Left lung (tissue), 10 donors: Measurements from ENCODE around the gene BANF1. TPM values are rescaled to one million over a fixed set of nuclear protein-coding genes. Genes with fewer than 3 reads are reported as not detected.

Source experiments
- ATAC-seq: fragments of 200-7000 bp; cut with Tn5 transposase; one replicate; pipeline ENCODE4 v1.9.1; 2020; ENCODE audit warnings: moderate library complexity
- DNase-seq, 4 donors: peaks; one replicate each; pipeline ENCODE4 v3.0.0-alpha.2; 2013 to 2020
- H3K27ac ChIP-seq, 2 donors: fragments of 200-600 bp; sonication (generic) in 1 of 2; one replicate each; pipeline versions ENCODE4 v1.5.0 to v1.8.0; 2020 to 2021
- H3K27me3 ChIP-seq, 2 donors: fragments of 200-600 bp; sonication (generic) in 1 of 2; one replicate each; pipeline versions ENCODE4 v1.5.0 to v1.8.0; 2020 to 2021
- H3K36me3 ChIP-seq, 2 donors: fragments of 200-600 bp; sonication (generic) in 1 of 2; one replicate each; pipeline versions ENCODE4 v1.5.0 to v1.8.0; 2020 to 2021
- H3K4me1 ChIP-seq, 2 donors: fragments of 200-600 bp; one replicate each; pipeline ENCODE4 v1.8.0; 2021
- H3K4me3 ChIP-seq, 2 donors: fragments of 200-600 bp; sonication (generic) in 1 of 2; one replicate each; pipeline versions ENCODE4 v1.5.0 to v1.8.0; 2020 to 2021; ENCODE audit warnings: mild to moderate bottlenecking in 1 of 2
- H3K9me3 ChIP-seq, 2 donors: fragments of 200-600 bp; sonication (generic) in 1 of 2; one replicate each; pipeline versions ENCODE4 v1.5.0 to v1.8.0; 2020 to 2021
- intact Hi-C, 2 donors: fragments of 100-400 bp; cut with DNase I; formaldehyde crosslinking; loops; one replicate each; pipeline versions ENCODE4 v1.11.2 to v1.14.2; 2022
- polyA plus RNA-seq, 6 donors: library from polyadenylated mRNA; unstranded; fragments of 120-200 nt; gene quantifications; one replicate each; pipeline ENCODE4 v1.2.1, GENCODE V29; 2013; ENCODE audit not compliant: insufficient read length in 6 of 6
- total RNA-seq, 2 donors: library from RNA; stranded (reverse); fragmentation: NEBNext Ultra II Directional; extraction: Animal tissue kit (Norgen Biotek cat#: 25700); gene quantifications; one replicate each; pipeline ENCODE4 v1.2.1, GENCODE V29; 2021
- TF ChIP-seq, protein P1 (sequence below), 2 donors: fragments of 200-600 bp; sonication (generic) in 1 of 2; IDR thresholded peaks; one replicate each; pipeline versions ENCODE4 v1.5.0 to v1.8.0; 2021; ENCODE audit warnings: antibody characterized with exemption in 2 of 2
- donor health status: DM: no; HTN: yes; CAD: no.
- donor health status: DM: no; HTN: no; CAD: no.

Gene BANF1
- total and polyA plus RNA-seq, 8 donors = 161 to 248 (median 225) TPM

DNA sequence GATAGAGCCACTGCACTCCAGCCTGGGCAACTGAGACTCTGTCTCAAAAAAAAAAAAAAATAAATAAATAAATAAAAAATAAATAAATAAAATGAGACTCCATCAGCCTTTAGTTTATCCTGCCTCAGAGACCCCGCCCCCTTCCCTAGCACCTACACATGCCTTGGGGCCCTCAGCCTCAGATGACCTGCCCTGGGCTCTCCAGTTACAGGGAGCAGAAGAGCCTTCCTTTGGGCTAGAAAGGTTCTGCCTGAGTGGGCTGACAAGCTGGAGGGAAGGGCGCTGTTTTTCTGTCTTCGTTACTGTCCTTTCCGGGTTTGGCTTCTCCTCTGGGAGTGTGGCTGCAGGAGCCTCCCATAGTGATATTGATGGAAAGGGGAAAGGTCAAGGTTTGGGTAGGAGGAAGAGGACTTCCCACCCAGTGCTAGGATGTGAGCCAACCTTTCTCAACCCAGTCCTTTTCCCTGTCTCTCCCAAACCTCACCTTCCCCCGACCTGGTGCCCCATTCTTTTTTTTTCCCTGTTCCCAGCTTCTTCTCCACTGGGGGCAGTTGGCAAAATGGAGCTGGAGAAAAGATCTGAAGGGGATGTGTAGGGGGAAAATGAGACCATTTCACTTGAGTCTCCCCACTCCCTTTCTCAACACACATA is 48.4 kb downstream of the BANF1 start:
- no peak for ATAC-seq

DNA sequence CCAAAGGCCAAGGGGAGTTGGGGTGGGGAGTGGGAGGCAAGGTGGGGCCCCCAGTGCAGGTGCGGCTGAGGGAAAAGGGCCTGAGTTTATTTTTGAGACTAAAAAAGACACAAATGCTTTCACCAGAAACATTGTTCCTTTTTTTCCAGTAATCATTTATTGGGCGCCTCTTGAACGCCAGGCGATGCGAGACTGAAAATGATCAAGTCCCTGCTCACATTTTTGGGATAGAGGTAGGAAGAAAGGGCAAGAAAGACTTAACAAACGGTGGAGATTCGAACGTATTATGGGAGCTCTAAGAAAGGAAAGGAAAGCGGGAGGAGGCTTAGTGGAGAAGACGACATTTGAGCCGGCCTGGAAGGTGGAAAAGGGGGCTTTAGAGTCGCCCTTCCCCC is 49.1 kb downstream of the BANF1 start:
- H3K9me3 ChIP-seq = no peaks in the 10 kb centered on the region
- TF ChIP-seq, protein P1, sequence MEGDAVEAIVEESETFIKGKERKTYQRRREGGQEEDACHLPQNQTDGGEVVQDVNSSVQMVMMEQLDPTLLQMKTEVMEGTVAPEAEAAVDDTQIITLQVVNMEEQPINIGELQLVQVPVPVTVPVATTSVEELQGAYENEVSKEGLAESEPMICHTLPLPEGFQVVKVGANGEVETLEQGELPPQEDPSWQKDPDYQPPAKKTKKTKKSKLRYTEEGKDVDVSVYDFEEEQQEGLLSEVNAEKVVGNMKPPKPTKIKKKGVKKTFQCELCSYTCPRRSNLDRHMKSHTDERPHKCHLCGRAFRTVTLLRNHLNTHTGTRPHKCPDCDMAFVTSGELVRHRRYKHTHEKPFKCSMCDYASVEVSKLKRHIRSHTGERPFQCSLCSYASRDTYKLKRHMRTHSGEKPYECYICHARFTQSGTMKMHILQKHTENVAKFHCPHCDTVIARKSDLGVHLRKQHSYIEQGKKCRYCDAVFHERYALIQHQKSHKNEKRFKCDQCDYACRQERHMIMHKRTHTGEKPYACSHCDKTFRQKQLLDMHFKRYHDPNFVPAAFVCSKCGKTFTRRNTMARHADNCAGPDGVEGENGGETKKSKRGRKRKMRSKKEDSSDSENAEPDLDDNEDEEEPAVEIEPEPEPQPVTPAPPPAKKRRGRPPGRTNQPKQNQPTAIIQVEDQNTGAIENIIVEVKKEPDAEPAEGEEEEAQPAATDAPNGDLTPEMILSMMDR (IDR thresholded peaks at IDR 0.05) = no peak
- intact Hi-C loops = no loop called here
- ATAC-seq (no peak), DNase-seq (no peak)
- H3K27me3 ChIP-seq = peaks cover 8 to 26% of the 10 kb centered on the region in 2 donors
- peak overlapping the region; percentile 89 to 91 for H3K27ac ChIP-seq
- peaks cover 9 to 29% of the 10 kb centered on the region in 2 donors for H3K4me1 ChIP-seq
- H3K36me3 ChIP-seq = peaks cover 0 to 30% of the 10 kb centered on the region in 2 donors
- peak overlapping the region; percentile 72 to 98 for H3K4me3 ChIP-seq

More for the DNA sequence above, 48.4 kb downstream of the BANF1 start:
- Histone ChIP-seq H3K27ac (no peak overlapping the region), H3K9me3 (no peaks in the 10 kb centered on the region), H3K27me3 (peaks cover 8 to 26% of the 10 kb centered on the region in 2 donors), H3K4me3 (no peak overlapping the region), H3K36me3 (peaks cover 0 to 23% of the 10 kb centered on the region in 2 donors), H3K4me1 (peaks cover 9 to 29% of the 10 kb centered on the region in 2 donors)
- TF ChIP-seq, protein P1 (IDR thresholded peaks at IDR 0.05) = no peak
- DNase-seq = no peak
- intact Hi-C loops = no loop called here

DNA sequence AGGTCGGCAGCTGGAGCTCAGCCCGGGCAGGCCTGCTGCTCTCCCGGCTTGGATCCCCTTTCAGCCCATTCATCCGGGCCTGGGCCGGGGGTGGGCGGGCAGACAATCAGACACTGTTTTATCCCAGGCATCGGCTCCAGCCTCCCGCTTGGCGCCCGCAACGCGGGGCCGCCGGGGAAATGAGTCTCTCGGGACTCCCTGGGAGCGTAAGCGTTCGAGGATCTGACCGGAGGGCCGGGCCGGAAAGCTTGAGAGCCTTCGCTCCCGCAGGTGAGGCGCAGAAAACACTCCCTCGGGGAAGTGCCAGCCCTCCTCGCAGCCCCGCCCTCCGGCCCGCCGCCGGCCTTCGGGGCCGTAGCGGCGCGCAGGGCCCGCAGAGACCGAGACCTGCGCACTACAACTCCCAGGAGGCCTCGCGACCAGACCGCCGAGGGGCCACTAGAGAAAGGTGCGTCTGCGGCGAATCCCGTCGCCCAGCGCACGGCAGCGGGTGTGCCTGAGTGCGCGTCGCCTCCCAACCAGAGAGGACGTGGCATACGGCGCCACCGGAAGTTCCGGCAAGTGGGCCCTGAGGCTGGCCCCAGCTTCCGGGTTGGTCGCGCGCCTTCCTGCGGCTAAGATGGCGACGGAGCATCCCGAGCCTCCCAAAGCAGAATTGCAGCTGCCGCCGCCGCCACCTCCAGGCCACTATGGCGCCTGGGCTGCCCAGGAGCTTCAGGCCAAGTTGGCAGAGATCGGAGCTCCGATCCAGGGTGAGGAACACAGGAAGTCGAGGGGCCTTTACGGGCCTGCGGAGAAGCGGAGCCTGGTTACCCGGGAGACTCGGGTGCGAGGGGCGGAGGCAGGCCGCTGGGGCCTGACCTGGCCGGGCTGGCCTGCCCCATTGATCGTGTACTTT is 49.7 kb downstream of the BANF1 start, which contains the start of gene SF3B2:
SF3B2 (plus strand) TSS at position 599 of the 898 bp plus-strand sequence; CDS start at position 620, 21 bp downstream.
- Histone ChIP-seq H3K9me3 (no peaks in the 10 kb centered on the region), H3K36me3 (peaks cover 0 to 36% of the 10 kb centered on the region in 2 donors), H3K4me3 (peak within 1 kb of the TSS; percentile 72 to 98), H3K27me3 (peaks cover 8 to 26% of the 10 kb centered on the region in 2 donors), H3K4me1 (peaks cover 9 to 29% of the 10 kb centered on the region in 2 donors), H3K27ac (peak within 1 kb of the TSS; percentile 89 to 91)
- TF ChIP-seq, protein P1 (IDR thresholded peaks at IDR 0.05) = no peak
- DNase-seq (peak; percentile 96 to 100 (median 99)), ATAC-seq (peak; percentile 98)
- intact Hi-C loops = no loop called here

DNA sequence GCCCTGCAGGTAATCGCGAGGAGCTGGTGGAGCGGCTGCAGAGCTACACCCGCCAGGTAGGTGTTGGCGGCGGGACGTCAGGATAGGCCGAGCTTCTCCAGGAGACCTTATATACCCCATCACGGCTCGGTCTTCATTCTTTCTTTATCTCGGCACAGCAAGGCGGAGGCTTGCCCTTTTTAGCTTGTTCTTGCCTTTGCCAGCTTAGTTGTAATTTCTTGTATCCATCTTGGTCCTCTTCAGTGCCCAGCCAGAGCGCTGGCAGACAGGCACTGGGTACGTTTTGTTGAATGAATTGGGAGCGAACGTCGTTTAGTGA is 50.3 kb downstream of the BANF1 start:
- ATAC-seq (no peak), DNase-seq (no peak)
- intact Hi-C loops = no loop called here
- H3K36me3 ChIP-seq = peaks cover 0 to 42% of the 10 kb centered on the region in 2 donors
- peak overlapping the region; percentile 89 to 91 for H3K27ac ChIP-seq
- no peaks in the 10 kb centered on the region for H3K9me3 ChIP-seq
- peaks cover 8 to 22% of the 10 kb centered on the region in 2 donors for H3K27me3 ChIP-seq
- H3K4me1 ChIP-seq = peaks cover 9 to 29% of the 10 kb centered on the region in 2 donors
- H3K4me3 ChIP-seq = peak overlapping the region; percentile 72 to 98
- TF ChIP-seq, protein P1 (IDR thresholded peaks at IDR 0.05) = no peak

Other genes with a start within 250 kb of the BANF1 start
- 10 to 100 TPM; 22.6 to 39.0 TPM for gene AP5B1, start 221.5 kb upstream of the BANF1 start, total RNA-seq
- 1 to 10 TPM; 2.9 to 4.5 (median 3.5) TPM for gene AP5B1, start 221.5 kb upstream of the BANF1 start, polyA plus RNA-seq
- gene OVOL1, start 215.4 kb upstream of the BANF1 start, total RNA-seq = under 1 TPM; 0.37 to 0.41 TPM
- gene OVOL1, start 215.4 kb upstream of the BANF1 start, polyA plus RNA-seq = under 1 TPM; 0.20 to 0.45 (median 0.31) TPM
- gene SNX32, start 168.5 kb upstream of the BANF1 start, total RNA-seq = 1 to 10 TPM in 1 of 2 donors, under 1 TPM in 1; 0.24 to 1.9 TPM
- gene SNX32, start 168.5 kb upstream of the BANF1 start, polyA plus RNA-seq = 1 to 10 TPM; 2.5 to 4.4 (median 3.1) TPM
- gene CFL1, start 144.3 kb upstream of the BANF1 start, total RNA-seq = 1,000 to 10,000 TPM in 1 of 2 donors, 100 to 1,000 TPM in 1; 790 to 1,162 TPM
- gene CFL1, start 144.3 kb upstream of the BANF1 start, polyA plus RNA-seq = 100 to 1,000 TPM; 599 to 799 (median 752) TPM
- gene MUS81, start 142.1 kb upstream of the BANF1 start, total RNA-seq = 10 to 100 TPM; 43.4 to 50.7 TPM
- gene MUS81, start 142.1 kb upstream of the BANF1 start, polyA plus RNA-seq = 10 to 100 TPM; 44.7 to 55.0 (median 52.0) TPM
- gene EFEMP2, start 129.7 kb upstream of the BANF1 start, total RNA-seq = 100 to 1,000 TPM in 1 of 2 donors, 10 to 100 TPM in 1; 67.6 to 113 TPM
- 100 to 1,000 TPM; 111 to 169 (median 152) TPM for gene EFEMP2, start 129.7 kb upstream of the BANF1 start, polyA plus RNA-seq
- gene CTSW, start 122.7 kb upstream of the BANF1 start, total RNA-seq = 1 to 10 TPM; 5.8 to 9.1 TPM
- 1 to 10 TPM; 2.7 to 7.2 (median 5.7) TPM for gene CTSW, start 122.7 kb upstream of the BANF1 start, polyA plus RNA-seq
- gene FIBP, start 114.0 kb upstream of the BANF1 start, total RNA-seq = 10 to 100 TPM; 56.5 to 69.6 TPM
- 10 to 100 TPM; 72.3 to 83.0 (median 77.7) TPM for gene FIBP, start 114.0 kb upstream of the BANF1 start, polyA plus RNA-seq
- gene CCDC85B, start 111.8 kb upstream of the BANF1 start, total RNA-seq = 10 to 100 TPM; 23.3 to 32.0 TPM
- gene CCDC85B, start 111.8 kb upstream of the BANF1 start, polyA plus RNA-seq = 10 to 100 TPM; 10.0 to 23.8 (median 15.1) TPM
- gene FOSL1, start 102.1 kb upstream of the BANF1 start, total RNA-seq = 10 to 100 TPM in 1 of 2 donors, 1 to 10 TPM in 1; 3.4 to 16.3 TPM
- under 1 TPM in 4 of 6 donors, not detected in 2; 0.17 to 0.22 (median 0.21) TPM for gene FOSL1, start 102.1 kb upstream of the BANF1 start, polyA plus RNA-seq
- gene C11orf68, start 83.4 kb upstream of the BANF1 start, total RNA-seq = 10 to 100 TPM; 29.6 to 35.0 TPM
- 10 to 100 TPM; 31.1 to 36.9 (median 34.4) TPM for gene C11orf68, start 83.4 kb upstream of the BANF1 start, polyA plus RNA-seq
- 10 to 100 TPM; 61.0 to 64.5 TPM for gene DRAP1, start 83.1 kb upstream of the BANF1 start, total RNA-seq
- 100 to 1,000 TPM in 1 of 6 donors, 10 to 100 TPM in 5; 69.2 to 112 (median 91.8) TPM for gene DRAP1, start 83.1 kb upstream of the BANF1 start, polyA plus RNA-seq
- gene TSGA10IP, start 57.0 kb upstream of the BANF1 start, total RNA-seq = not detected
- gene TSGA10IP, start 57.0 kb upstream of the BANF1 start, polyA plus RNA-seq = 1 to 10 TPM in 1 of 6 donors, under 1 TPM in 4, not detected in 1; 0.26 to 1.0 (median 0.79) TPM
- gene SART1, start 40.8 kb upstream of the BANF1 start, total RNA-seq = 10 to 100 TPM; 34.1 to 50.8 TPM
- gene SART1, start 40.8 kb upstream of the BANF1 start, polyA plus RNA-seq = 10 to 100 TPM; 40.0 to 55.4 (median 46.3) TPM
- 10 to 100 TPM; 28.4 to 30.5 TPM for gene EIF1AD, start 346 bp upstream of the BANF1 start, total RNA-seq
- 10 to 100 TPM; 23.6 to 30.5 (median 27.4) TPM for gene EIF1AD, start 346 bp upstream of the BANF1 start, polyA plus RNA-seq
- gene CST6, start 9.5 kb downstream of the BANF1 start, total RNA-seq = 10 to 100 TPM; 20.3 to 46.5 TPM
- 1 to 10 TPM in 1 of 6 donors, under 1 TPM in 5; 0.18 to 1.3 (median 0.46) TPM for gene CST6, start 9.5 kb downstream of the BANF1 start, polyA plus RNA-seq
- 1 to 10 TPM; 1.2 to 2.6 TPM for gene CATSPER1, start 24.0 kb downstream of the BANF1 start, total RNA-seq
- under 1 TPM in 1 of 6 donors, not detected in 5; 0.24 TPM for gene CATSPER1, start 24.0 kb downstream of the BANF1 start, polyA plus RNA-seq
- not detected for gene GAL3ST3, start 46.7 kb downstream of the BANF1 start, total RNA-seq
- gene GAL3ST3, start 46.7 kb downstream of the BANF1 start, polyA plus RNA-seq = under 1 TPM in 5 of 6 donors, not detected in 1; 0.09 to 0.63 (median 0.20) TPM
- gene SF3B2, start 49.9 kb downstream of the BANF1 start, total RNA-seq = 100 to 1,000 TPM; 122 to 160 TPM
- 100 to 1,000 TPM; 192 to 233 (median 218) TPM for gene SF3B2, start 49.9 kb downstream of the BANF1 start, polyA plus RNA-seq
- gene PACS1, start 67.8 kb downstream of the BANF1 start, total RNA-seq = 10 to 100 TPM; 53.7 to 54.7 TPM
- gene PACS1, start 67.8 kb downstream of the BANF1 start, polyA plus RNA-seq = 10 to 100 TPM; 50.7 to 57.5 (median 55.6) TPM